OCI-LY1 (cell line): ENCODE results near the gene GALNT17.

Experiments
- EZH2 ChIP-seq: fragments of 200-600 bp; sonication (generic), shearing (Covaris generic); IDR thresholded peaks from 2 replicates; pipeline ENCODE4 v1.8.0; 2017; ENCODE audit warnings: borderline replicate concordance, mixed run types, mild to moderate bottlenecking, antibody characterized with exemption, low read length, moderate library complexity, mixed read lengths
- TF ChIP-seq, protein P1 (sequence below): fragments of 200-600 bp; sonication (generic), shearing (Covaris generic); IDR thresholded peaks from 2 replicates; pipeline ENCODE4 v1.5.1; 2017; ENCODE audit warnings: mild to moderate bottlenecking, antibody characterized with exemption, low read length, moderate library complexity, mixed read lengths

DNA sequence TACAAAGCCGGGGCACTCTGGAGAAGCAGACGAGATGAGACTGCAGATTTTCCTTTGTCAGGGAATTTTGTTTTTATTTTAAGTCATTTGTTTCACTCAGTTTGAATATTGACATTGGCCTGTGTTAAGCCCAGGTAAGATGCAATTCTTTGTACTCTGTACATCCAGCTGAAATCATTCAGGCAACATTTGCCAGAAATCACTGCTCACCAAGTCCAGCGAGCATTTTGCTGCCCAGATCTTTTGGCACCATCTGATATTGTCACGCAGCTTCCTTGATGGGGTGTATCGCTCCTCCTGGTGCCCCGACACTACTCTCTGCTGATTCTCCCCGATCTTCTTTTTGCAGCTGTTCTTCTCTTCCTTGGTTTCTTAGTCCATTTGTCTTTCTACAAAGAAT is 261.7 kb downstream of the GALNT17 start:
- TF ChIP-seq, protein P1, sequence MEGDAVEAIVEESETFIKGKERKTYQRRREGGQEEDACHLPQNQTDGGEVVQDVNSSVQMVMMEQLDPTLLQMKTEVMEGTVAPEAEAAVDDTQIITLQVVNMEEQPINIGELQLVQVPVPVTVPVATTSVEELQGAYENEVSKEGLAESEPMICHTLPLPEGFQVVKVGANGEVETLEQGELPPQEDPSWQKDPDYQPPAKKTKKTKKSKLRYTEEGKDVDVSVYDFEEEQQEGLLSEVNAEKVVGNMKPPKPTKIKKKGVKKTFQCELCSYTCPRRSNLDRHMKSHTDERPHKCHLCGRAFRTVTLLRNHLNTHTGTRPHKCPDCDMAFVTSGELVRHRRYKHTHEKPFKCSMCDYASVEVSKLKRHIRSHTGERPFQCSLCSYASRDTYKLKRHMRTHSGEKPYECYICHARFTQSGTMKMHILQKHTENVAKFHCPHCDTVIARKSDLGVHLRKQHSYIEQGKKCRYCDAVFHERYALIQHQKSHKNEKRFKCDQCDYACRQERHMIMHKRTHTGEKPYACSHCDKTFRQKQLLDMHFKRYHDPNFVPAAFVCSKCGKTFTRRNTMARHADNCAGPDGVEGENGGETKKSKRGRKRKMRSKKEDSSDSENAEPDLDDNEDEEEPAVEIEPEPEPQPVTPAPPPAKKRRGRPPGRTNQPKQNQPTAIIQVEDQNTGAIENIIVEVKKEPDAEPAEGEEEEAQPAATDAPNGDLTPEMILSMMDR = no peak
- TF ChIP-seq EZH2 = no peak
